Measurements from ENCODE around the gene KRAS. TPM values are rescaled to one million over a fixed set of nuclear protein-coding genes. Genes with fewer than 3 reads are reported as not detected.

KRAS gene
- total RNA-seq, 6 experiments from 2014 or later = 15.9 to 20.5 (median 18.0) TPM

DNA sequence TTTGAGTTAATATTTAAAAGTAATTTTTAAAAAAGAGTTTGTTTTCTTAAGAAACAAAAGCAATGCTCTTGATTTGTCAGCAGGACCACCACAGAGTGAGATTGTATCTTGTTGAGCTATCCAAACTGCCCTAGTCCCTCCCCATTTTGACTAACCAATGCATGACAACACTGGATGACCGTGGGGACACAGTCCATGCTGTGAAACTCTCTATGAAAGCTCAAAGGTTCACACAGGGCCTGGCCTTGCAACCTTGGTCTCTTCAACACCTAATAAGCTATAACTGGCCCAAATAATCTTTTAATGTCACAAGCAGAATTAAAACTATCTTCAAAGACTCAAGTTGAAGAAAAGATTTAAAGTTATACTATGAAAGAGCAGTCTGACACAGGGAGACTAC lies 42.2 kb downstream of the KRAS start:
- Mint-ChIP-seq H3K27me3 (ENCODE audit: insufficient read depth) (no peaks in the 10 kb centered on the region), H3K27ac (peak overlapping the region; percentile 25; the same call in 1 of the 2 replicates), H3K36me3 (ENCODE audit: low read depth) (peaks cover 6% of the 10 kb centered on the region), H3K4me3 (no peak overlapping the region), H3K9me3 (no peaks in the 10 kb centered on the region), H3K4me1 (ENCODE audit: low read depth) (peaks cover 11% of the 10 kb centered on the region)
- DNase-seq = no peak
- TF ChIP-seq, protein P1, sequence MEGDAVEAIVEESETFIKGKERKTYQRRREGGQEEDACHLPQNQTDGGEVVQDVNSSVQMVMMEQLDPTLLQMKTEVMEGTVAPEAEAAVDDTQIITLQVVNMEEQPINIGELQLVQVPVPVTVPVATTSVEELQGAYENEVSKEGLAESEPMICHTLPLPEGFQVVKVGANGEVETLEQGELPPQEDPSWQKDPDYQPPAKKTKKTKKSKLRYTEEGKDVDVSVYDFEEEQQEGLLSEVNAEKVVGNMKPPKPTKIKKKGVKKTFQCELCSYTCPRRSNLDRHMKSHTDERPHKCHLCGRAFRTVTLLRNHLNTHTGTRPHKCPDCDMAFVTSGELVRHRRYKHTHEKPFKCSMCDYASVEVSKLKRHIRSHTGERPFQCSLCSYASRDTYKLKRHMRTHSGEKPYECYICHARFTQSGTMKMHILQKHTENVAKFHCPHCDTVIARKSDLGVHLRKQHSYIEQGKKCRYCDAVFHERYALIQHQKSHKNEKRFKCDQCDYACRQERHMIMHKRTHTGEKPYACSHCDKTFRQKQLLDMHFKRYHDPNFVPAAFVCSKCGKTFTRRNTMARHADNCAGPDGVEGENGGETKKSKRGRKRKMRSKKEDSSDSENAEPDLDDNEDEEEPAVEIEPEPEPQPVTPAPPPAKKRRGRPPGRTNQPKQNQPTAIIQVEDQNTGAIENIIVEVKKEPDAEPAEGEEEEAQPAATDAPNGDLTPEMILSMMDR (IDR thresholded peaks at IDR 0.05) = no peak

DNA sequence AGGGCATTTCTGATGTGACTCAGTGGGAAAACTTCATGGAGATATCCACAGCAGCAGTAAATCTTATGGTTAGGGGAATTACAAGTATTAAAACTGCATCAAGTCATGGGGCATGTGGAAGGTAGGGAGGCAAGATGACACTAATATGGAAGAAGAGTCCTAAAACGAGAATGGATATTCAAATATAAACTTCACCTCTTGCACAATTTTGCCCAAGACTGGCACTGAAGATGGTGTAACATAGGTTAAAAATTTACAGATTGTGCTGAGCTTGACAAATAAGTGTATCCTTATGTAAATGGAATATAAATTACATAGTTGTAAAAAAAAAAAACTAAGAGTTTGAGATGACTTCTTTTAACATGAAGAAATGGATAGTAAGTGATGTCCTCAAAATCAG lies 42.9 kb downstream of the KRAS start:
- Mint-ChIP-seq H3K4me3 (no peak overlapping the region), H3K36me3 (ENCODE audit: low read depth) (peaks cover 6% of the 10 kb centered on the region), H3K27ac (peak overlapping the region; percentile 19), H3K9me3 (no peaks in the 10 kb centered on the region), H3K4me1 (ENCODE audit: low read depth) (peaks cover 11% of the 10 kb centered on the region), H3K27me3 (ENCODE audit: insufficient read depth) (no peaks in the 10 kb centered on the region)
- TF ChIP-seq, protein P1 (IDR thresholded peaks at IDR 0.05) = no peak
- no peak for DNase-seq

DNA sequence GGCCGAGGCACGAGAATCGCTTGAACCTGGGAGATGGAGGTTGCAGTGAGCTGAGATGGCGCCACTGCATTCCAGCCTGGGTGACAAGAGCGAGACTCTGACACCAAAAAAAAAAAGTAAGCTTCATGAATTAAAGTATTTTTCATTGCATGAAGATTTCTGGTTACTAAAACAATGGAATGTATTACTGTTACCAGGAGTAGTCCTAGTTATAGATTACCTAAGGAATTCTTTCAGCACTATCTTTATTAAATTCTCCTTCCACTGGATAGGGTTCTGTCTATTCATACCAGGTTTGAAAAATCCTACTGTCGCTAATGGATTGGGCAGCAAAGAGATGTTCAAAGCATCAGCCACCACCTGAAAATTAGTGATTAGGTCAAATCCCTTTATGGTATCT lies 43.3 kb downstream of the KRAS start:
- Mint-ChIP-seq H3K27ac (peak overlapping the region; percentile 19), H3K9me3 (no peaks in the 10 kb centered on the region), H3K4me3 (no peak overlapping the region), H3K36me3 (ENCODE audit: low read depth) (peaks cover 6% of the 10 kb centered on the region), H3K27me3 (ENCODE audit: insufficient read depth) (no peaks in the 10 kb centered on the region), H3K4me1 (ENCODE audit: low read depth) (peaks cover 11% of the 10 kb centered on the region)
- TF ChIP-seq, protein P1 (IDR thresholded peaks at IDR 0.05) = no peak
- no peak for DNase-seq

DNA sequence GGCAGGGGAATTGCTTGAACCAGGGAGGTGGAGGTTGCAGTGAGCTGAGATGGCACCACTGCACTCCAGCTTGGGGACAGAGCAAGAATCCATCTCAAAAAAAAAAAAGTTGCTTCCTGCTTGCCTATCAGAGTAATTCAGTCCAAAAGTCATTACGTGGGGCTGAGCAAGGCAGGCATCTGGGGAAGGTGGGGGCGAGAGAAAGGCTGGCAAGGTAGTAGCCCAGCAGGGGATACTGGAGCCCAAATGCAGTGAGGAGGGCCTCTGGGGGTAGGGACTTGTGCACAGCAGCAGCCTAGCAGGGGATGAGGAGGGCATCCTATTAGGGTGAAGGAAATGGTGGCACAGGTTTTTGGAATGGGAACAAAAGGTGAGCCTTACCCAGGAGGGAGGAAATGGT lies 48.6 kb downstream of the KRAS start:
- peaks cover 2% of the 10 kb centered on the region; the same call in 1 of the 2 replicates for H3K27me3 Mint-ChIP-seq (ENCODE audit: insufficient read depth)
- TF ChIP-seq, protein P1 (IDR thresholded peaks at IDR 0.05) = no peak
- H3K4me3 Mint-ChIP-seq = no peak overlapping the region
- no peak for DNase-seq
- no peak overlapping the region for H3K27ac Mint-ChIP-seq
- peaks cover 31% of the 10 kb centered on the region for H3K4me1 Mint-ChIP-seq (ENCODE audit: low read depth)
- H3K36me3 Mint-ChIP-seq (ENCODE audit: low read depth) = peaks cover 5% of the 10 kb centered on the region
- no peaks in the 10 kb centered on the region for H3K9me3 Mint-ChIP-seq

DNA sequence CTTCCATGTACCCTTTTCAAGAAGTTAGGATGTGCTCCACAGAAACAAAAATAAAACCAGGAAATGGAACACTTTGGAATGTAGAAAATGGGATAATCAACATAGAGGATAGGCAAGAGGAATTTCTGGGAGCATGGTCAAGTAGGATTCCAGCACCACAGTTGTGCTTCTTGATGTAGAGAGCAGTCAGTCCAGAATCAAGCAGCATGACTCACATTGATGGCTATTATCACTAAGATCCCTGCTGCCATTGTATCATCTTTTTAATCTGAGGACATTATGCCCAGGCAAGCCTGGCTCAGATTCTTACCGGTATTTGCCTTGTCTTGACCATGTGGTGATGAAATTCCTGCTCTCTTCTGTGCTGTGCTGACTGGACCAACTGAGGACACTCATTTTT lies 50.0 kb downstream of the KRAS start:
- Mint-ChIP-seq H3K4me3 (peak overlapping the region; percentile 4; the same call in 1 of the 2 replicates), H3K27ac (peak overlapping the region; percentile 46), H3K27me3 (ENCODE audit: insufficient read depth) (peaks cover 2% of the 10 kb centered on the region; the same call in 1 of the 2 replicates), H3K4me1 (ENCODE audit: low read depth) (peaks cover 31% of the 10 kb centered on the region), H3K9me3 (no peaks in the 10 kb centered on the region), H3K36me3 (ENCODE audit: low read depth) (no peaks in the 10 kb centered on the region; the same call in 1 of the 2 replicates)
- TF ChIP-seq, protein P1 (IDR thresholded peaks at IDR 0.05) = no peak
- DNase-seq = peak; percentile 52

DNA sequence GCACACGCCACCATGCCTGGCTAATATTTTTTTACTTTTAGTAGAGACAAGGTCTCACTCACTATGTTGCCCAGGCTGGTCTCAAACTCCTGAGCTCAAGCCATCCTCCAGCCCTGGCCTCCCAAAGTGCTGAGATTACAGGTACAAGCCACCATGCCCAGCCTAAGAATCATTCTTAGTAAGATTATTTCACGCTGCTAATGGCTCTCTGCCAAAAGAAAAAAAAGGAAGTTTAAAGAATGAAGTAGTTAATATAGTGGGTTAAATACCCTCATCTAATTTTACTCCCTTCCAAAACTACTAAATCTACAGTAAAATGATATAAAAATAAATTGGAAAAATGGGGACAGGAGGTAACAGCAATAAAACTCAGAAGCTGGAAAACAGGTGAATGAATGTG lies 53.1 kb downstream of the KRAS start:
- Mint-ChIP-seq H3K4me1 (ENCODE audit: low read depth) (peaks cover 45% of the 10 kb centered on the region), H3K4me3 (no peak overlapping the region), H3K36me3 (ENCODE audit: low read depth) (no peaks in the 10 kb centered on the region), H3K27me3 (ENCODE audit: insufficient read depth) (peaks cover 2% of the 10 kb centered on the region; the same call in 1 of the 2 replicates), H3K27ac (no peak overlapping the region), H3K9me3 (no peaks in the 10 kb centered on the region)
- DNase-seq = no peak
- TF ChIP-seq, protein P1 (IDR thresholded peaks at IDR 0.05) = no peak

Measured in HFFc6 (cell line).